Parathyroid adenoma (tissue), 2 donors: ENCODE results near the gene KDM8.

Experiments used
- H2AFZ ChIP-seq: fragments of 300-600 bp; sonication (generic); one replicate; pipeline ENCODE4 v1.7.0; 2017; ENCODE audit warnings: antibody characterized with exemption, mild to moderate bottlenecking
- H3K27ac ChIP-seq: fragments of 300-600 bp; sonication (generic); one replicate; pipeline ENCODE4 v1.7.0; 2017
- H3K27me3 ChIP-seq: fragments of 300-600 bp; sonication (generic); one replicate; pipeline ENCODE4 v1.7.0; 2017; ENCODE audit warnings: low read length; ENCODE audit not compliant: control insufficient read depth, insufficient read depth
- H3K36me3 ChIP-seq: fragments of 300-600 bp; sonication (generic); one replicate; pipeline ENCODE4 v1.7.0; 2017; ENCODE audit warnings: low read length; ENCODE audit not compliant: control insufficient read depth, insufficient read depth
- H3K4me1 ChIP-seq: fragments of 300-600 bp; sonication (generic); one replicate; pipeline ENCODE4 v1.7.0; 2017; ENCODE audit warnings: control low read depth
- H3K4me2 ChIP-seq: fragments of 300-600 bp; sonication (generic); one replicate; pipeline ENCODE4 v1.7.0; 2017; ENCODE audit warnings: low read length
- H3K4me3 ChIP-seq: fragments of 300-600 bp; sonication (generic); one replicate; pipeline ENCODE4 v1.7.0; 2017; ENCODE audit warnings: low read depth, low read length
- H3K79me2 ChIP-seq: fragments of 300-600 bp; sonication (generic); one replicate; pipeline ENCODE4 v1.7.0; 2017; ENCODE audit warnings: control low read depth
- H3K9ac ChIP-seq: fragments of 300-600 bp; sonication (generic); one replicate; pipeline ENCODE4 v1.7.0; 2017; ENCODE audit warnings: mild to moderate bottlenecking
- H3K9me3 ChIP-seq: fragments of 300-600 bp; sonication (generic); one replicate; pipeline ENCODE4 v1.7.0; 2017; ENCODE audit warnings: low read length; ENCODE audit not compliant: control insufficient read depth
- CTCF ChIP-seq: fragments of 300-600 bp; sonication (generic); IDR thresholded peaks from one replicate; pipeline ENCODE4 v1.7.0; 2017; ENCODE audit warnings: antibody characterized with exemption, mild to moderate bottlenecking
- donor health status: primary hyperparathyroidism.

KDM8 gene

GRCh38 chr16:27242868-27243590, 39.7 kb downstream of the KDM8 start:
- Histone ChIP-seq H3K9ac (no peak overlapping the region), H2AFZ (no peak overlapping the region), H3K9me3 (no peaks in the 10 kb centered on the region), H3K79me2 (peaks cover 16% of the 10 kb centered on the region), H3K27ac (peak overlapping the region; percentile 38), H3K4me2 (peak overlapping the region; percentile 43), H3K4me3 (peak overlapping the region; percentile 30), H3K36me3 (no peaks in the 10 kb centered on the region), H3K4me1 (peaks cover 22% of the 10 kb centered on the region), H3K27me3 (no peaks in the 10 kb centered on the region)
- no peak for TF ChIP-seq CTCF

DNA sequence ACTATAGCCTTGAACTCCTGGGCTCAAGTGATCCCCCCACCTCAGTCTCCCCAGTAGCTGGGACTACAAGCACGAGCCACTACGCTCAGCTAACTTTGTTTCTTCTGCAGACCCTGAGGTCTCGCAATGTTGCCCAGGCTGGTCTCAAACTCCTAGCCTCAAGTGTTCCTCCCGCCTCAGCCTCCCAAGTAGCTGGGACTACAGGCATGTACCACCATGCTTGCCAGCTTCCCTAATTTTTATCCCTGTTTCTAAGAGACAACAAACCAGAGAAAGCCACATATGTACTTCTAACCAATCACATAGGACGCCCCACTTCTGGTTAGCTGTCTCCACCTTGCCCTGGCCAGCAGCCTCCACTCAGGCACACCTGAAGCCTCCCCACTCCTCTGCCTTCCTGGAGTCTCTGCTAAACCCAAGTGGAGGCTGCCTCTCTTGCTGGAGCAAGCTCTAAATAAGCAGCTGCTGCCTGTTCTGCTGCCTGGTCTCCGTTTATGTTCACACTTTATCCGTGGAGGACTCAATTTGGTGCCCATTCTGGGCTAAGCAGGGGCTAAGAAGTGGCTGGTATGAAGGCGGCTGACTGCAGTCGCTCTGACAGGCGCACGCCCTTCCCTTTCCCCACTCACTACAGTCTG, 40.5 kb downstream of the KDM8 start:
- TF ChIP-seq CTCF: no peak
- no peaks in the 10 kb centered on the region for H3K9me3 ChIP-seq
- H3K4me3 ChIP-seq: no peak overlapping the region

GRCh38 chr16:27244363-27244755, 41.0 kb downstream of the KDM8 start:
- Histone ChIP-seq H3K4me2 (no peak overlapping the region), H3K4me3 (no peak overlapping the region), H3K9me3 (no peaks in the 10 kb centered on the region), H3K79me2 (peaks cover 16% of the 10 kb centered on the region), H3K9ac (no peak overlapping the region), H3K27ac (peak overlapping the region; percentile 38), H3K4me1 (peaks cover 22% of the 10 kb centered on the region), H2AFZ (no peak overlapping the region), H3K27me3 (no peaks in the 10 kb centered on the region), H3K36me3 (no peaks in the 10 kb centered on the region)
- TF ChIP-seq CTCF: no peak

More for the DNA sequence above, 40.5 kb downstream of the KDM8 start:
- Histone ChIP-seq H3K27me3 (no peaks in the 10 kb centered on the region), H3K4me1 (peaks cover 22% of the 10 kb centered on the region), H2AFZ (no peak overlapping the region), H3K4me2 (peak overlapping the region; percentile 20), H3K9ac (no peak overlapping the region), H3K36me3 (no peaks in the 10 kb centered on the region), H3K79me2 (peaks cover 16% of the 10 kb centered on the region), H3K27ac (peak overlapping the region; percentile 38)

GRCh38 chr16:27245276-27246172, 42.2 kb downstream of the KDM8 start:
- Histone ChIP-seq H3K27me3 (no peaks in the 10 kb centered on the region), H3K4me3 (peak overlapping the region; percentile 20), H3K9ac (no peak overlapping the region)

More at GRCh38 chr16:27245276-27246172, 42.2 kb downstream of the KDM8 start:
- peaks cover 13% of the 10 kb centered on the region for H3K79me2 ChIP-seq
- peak overlapping the region; percentile 31 for H3K4me2 ChIP-seq
- peak overlapping the region; percentile 18 for H2AFZ ChIP-seq
- TF ChIP-seq CTCF: no peak
- no peaks in the 10 kb centered on the region for H3K36me3 ChIP-seq
- H3K27ac ChIP-seq: peak overlapping the region; percentile 63
- no peaks in the 10 kb centered on the region for H3K9me3 ChIP-seq
- peaks cover 22% of the 10 kb centered on the region for H3K4me1 ChIP-seq
